Activated T-helper 1 cell treated with anti-CD3 and anti-CD28 coated beads, Interleukin-12 subunit alpha, Interleukin-12 subunit beta, Interleukin-2, Interleukin-4 antibody, amounts not matched to agents 30 ng/mL and 10 ng/mL and 1 ng/mL, durations not matched to agents 14 hours and 24 hours and 36 hours (primary cell): ENCODE data around the gene NFIB. TPM values are rescaled to one million over a fixed set of nuclear protein-coding genes. Genes with fewer than 3 reads are reported as not detected.

ENCODE experiments used
- DNase-seq: peaks from one replicate; pipeline ENCODE4 v3.0.0; 2021; ENCODE audit warnings: low spot score
- H3K27ac Mint-ChIP-seq: one replicate; pipeline ENCODE4 v1.8.0; 2021; ENCODE audit warnings: mild to moderate bottlenecking, mixed read lengths
- H3K27me3 Mint-ChIP-seq: one replicate; pipeline ENCODE4 v1.8.0; 2022; ENCODE audit warnings: mild to moderate bottlenecking, moderate library complexity, mixed read lengths; ENCODE audit not compliant: insufficient read depth
- H3K36me3 Mint-ChIP-seq: one replicate; pipeline ENCODE4 v1.8.0; 2021; ENCODE audit warnings: low read depth, mixed read lengths
- H3K4me1 Mint-ChIP-seq: one replicate; pipeline ENCODE4 v1.8.0; 2021; ENCODE audit warnings: low read depth, mixed read lengths
- H3K4me3 Mint-ChIP-seq: one replicate; pipeline ENCODE4 v1.8.0; 2021; ENCODE audit warnings: mild to moderate bottlenecking, moderate library complexity, mixed read lengths
- H3K9me3 Mint-ChIP-seq: one replicate; pipeline ENCODE4 v1.8.0; 2021; ENCODE audit warnings: mixed read lengths
- intact Hi-C: fragments of 100-400 bp; cut with micrococcal nuclease; formaldehyde crosslinking; loops from one replicate; pipeline ENCODE4 v1.15.1; 2024
- total RNA-seq: library from RNA; stranded (reverse); gene quantifications from 2 replicates; pipeline ENCODE4 v1.2.3, GENCODE V29; 2022

Gene NFIB
- total RNA-seq, 1 donor from 2014 or later = not detected

DNA sequence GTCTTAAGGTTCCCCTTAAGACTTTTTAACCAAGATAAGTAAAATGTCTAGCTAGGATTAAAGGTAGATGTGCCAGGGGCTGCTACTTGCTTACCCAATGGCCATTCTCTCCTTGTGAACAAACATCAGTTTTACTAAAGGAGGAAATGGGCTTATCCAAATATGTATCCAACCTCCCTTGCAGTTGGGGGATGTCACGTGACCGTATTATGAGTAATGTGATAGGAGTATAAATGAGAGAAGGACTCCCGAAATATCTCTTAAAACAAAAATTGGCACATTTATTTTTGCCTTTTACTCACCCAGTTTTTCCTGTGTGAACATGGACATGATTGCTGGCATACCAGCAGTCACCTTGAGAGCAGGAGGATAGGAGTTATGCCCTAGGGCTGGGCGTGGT, 247.9 kb downstream of the NFIB start:
- Mint-ChIP-seq H3K4me3 (no peak overlapping the region), H3K36me3 (no peaks in the 10 kb centered on the region)
- intact Hi-C loops = no loop called here

DNA sequence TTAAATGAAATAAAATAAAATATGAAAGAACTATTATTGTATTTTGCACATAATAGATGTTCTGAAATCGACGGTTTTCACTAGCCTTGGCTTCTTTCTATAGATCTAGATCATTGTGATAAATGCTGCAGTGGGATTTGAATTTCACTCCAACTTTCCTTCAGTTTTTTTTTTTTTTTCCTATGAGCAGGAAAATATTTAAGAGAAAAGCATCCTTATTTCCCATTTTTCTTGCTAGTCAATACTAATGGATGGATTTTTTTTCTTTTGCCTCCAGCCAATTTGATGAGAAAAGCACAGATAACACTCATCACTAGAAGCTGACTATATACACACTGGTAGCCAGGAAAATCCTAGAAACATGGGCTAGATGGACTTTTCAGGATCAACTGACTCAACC, 249.0 kb downstream of the NFIB start:
- no peaks in the 10 kb centered on the region for H3K36me3 Mint-ChIP-seq
- no peaks in the 10 kb centered on the region for H3K27me3 Mint-ChIP-seq
- intact Hi-C loops = no loop called here
- H3K4me1 Mint-ChIP-seq = no peaks in the 10 kb centered on the region
- H3K9me3 Mint-ChIP-seq = peaks cover 4% of the 10 kb centered on the region
- no peak overlapping the region for H3K4me3 Mint-ChIP-seq
- no peak for DNase-seq
- no peak overlapping the region for H3K27ac Mint-ChIP-seq

More for the DNA sequence above, 247.9 kb downstream of the NFIB start:
- Mint-ChIP-seq H3K27ac (no peak overlapping the region), H3K9me3 (peaks cover 4% of the 10 kb centered on the region), H3K4me1 (no peaks in the 10 kb centered on the region), H3K27me3 (no peaks in the 10 kb centered on the region)
- no peak for DNase-seq

DNA sequence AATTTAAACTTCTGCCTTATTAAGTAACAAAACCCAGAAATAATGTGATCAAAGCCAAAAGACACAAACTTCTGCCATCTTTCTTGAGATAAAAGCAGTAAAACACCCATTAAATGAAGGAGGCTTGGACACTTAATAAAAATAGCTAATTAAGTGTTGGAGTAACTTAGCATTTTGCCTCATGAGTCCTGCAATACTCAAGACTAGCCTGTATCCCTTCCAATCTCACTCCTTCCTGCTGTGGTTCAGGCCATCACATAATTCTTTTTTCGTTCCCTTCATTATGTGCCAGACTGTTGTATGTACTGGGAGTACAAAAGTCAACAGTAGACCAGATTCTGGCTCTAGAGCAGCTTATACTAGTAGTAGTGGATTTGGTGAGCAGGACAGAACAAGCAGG, 250.2 kb downstream of the NFIB start:
- Mint-ChIP-seq H3K36me3 (no peaks in the 10 kb centered on the region), H3K9me3 (no peaks in the 10 kb centered on the region), H3K27ac (no peak overlapping the region), H3K27me3 (no peaks in the 10 kb centered on the region), H3K4me3 (no peak overlapping the region), H3K4me1 (no peaks in the 10 kb centered on the region)
- no peak for DNase-seq
- intact Hi-C loops = no loop called here

DNA sequence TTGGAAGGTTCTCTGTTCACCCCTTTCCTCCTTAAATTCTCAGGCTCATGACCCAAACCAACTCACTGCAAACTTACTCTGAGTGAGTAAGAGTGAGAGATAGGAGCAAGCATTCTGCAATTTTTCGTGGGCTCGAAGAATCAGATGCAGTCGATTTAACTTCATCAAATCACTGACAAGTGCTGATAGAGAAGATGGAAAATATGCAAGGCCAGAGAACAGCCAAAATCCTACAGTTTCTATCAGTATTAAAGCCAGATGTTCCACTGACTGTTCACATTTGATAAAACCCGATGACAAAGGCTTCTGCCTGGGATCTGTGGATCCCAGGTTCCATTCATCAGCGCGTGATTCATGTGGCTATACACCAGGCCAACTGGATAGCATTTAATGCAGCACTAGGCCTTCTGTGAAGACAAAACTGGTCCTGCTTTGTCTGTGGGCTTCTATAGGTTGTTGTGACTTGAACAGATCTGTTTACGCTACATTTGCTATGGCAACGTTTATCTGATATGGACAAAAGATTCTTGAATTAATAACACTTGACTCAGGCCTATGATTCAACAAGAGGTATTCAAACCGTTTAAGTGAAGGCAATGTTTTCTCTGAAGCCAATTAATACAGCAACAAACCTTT, 251.2 kb downstream of the NFIB start:
- no peaks in the 10 kb centered on the region for H3K4me1 Mint-ChIP-seq
- no peaks in the 10 kb centered on the region for H3K9me3 Mint-ChIP-seq
- H3K36me3 Mint-ChIP-seq = no peaks in the 10 kb centered on the region
- H3K4me3 Mint-ChIP-seq = no peak overlapping the region
- no peak for DNase-seq
- H3K27ac Mint-ChIP-seq = no peak overlapping the region
- intact Hi-C loops = no loop called here
- H3K27me3 Mint-ChIP-seq = no peaks in the 10 kb centered on the region

DNA sequence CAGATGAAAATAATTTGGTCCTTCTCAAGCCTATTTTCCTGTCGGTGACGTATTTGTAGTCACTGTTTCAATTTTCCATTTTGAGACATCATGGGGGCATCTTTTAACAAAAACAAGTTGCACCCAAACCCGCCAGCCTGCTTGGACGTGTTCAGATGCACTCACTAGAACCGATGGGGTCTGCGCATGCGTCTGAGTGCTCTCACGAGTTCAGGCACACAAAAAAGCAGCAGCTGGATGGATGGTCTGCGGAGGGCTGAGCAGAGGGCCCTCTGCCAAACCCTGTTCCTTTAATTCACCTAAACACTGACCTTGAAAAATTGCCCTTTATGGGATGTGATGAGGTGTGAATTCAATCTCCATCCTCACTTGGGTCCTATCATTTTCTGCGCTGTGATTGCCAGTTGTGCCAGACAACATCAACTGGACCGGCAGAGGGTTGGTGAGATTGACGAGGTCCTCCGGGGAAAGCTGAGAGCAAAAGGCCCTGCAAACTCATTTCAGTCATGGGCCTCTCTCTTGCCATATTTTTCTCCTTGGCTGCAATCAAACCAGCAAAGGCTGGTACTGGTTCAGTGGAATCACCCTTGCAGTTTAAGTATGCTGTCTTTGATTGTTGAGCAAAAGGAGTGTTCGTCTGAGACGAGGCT, 251.9 kb downstream of the NFIB start:
- no peaks in the 10 kb centered on the region for H3K27me3 Mint-ChIP-seq
- no peak overlapping the region for H3K27ac Mint-ChIP-seq
- H3K4me1 Mint-ChIP-seq = no peaks in the 10 kb centered on the region
- DNase-seq = no peak
- intact Hi-C loops = no loop called here
- no peaks in the 10 kb centered on the region for H3K9me3 Mint-ChIP-seq
- H3K4me3 Mint-ChIP-seq = no peak overlapping the region
- H3K36me3 Mint-ChIP-seq = no peaks in the 10 kb centered on the region

DNA sequence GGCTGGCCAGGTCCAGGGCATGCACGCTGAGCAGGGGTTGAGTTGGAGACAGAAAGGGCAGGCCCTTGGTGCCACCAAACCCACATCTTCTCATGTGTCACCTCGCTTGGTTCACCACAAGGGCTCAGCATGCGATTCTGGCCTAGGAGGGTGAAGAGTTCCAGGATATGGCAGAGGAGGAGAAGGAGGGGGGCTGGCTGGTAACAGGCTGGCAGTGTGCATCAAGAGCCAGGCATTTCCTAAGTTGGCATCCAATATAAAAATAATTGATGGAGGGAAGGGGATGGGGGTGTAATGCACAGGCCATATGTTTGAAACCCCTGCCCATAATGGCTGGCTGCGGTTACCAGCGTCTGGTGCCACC, 255.6 kb downstream of the NFIB start:
- Mint-ChIP-seq H3K27me3 (no peaks in the 10 kb centered on the region), H3K9me3 (no peaks in the 10 kb centered on the region), H3K4me3 (no peak overlapping the region), H3K4me1 (no peaks in the 10 kb centered on the region), H3K27ac (no peak overlapping the region), H3K36me3 (no peaks in the 10 kb centered on the region)
- no peak for DNase-seq
- intact Hi-C loops = no loop called here

DNA sequence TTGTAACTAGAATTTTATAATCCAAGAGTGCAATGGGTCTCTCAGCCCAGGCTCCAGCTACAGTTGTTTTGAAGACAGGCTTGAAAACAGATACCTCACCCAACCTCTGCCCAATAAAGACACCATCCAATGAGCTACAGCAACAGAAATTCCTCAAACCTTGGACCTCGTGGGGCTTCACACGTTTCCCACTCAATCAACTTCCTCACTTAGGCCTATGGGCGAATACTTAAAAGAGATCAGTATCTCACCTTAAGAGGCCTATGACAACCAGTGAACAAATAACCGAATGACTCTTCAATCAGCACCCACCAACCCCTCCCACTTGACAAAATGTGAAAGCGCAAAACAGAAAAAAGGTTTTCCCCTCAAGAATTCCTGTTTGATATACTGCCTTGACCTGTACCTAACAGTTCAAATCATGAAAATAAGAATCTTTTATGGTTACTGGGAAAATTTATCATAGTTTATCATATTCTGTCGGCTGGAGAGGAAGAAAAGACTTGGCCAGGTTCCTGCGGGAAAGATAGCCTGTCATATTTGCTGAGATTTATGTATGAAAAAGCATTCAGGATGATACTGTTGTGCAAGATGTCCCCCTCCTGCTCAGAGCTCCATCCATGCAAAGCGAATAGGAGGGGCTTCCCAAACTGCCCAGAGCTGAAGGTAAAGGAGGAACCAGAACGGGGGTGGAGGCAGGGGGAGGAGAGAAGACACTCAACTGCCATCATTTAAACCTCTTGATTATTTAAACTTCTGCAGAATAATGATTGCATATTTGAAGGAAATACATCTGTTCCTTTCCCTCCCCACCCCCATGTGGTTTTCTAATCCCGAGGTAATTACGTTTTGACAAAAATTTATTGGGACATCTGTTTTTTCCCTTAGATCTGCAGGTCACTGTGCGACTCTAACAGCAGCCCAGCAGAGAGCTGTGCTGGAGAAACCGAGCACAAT, 256.3 kb downstream of the NFIB start:
- no peak for DNase-seq
- Mint-ChIP-seq H3K36me3 (no peaks in the 10 kb centered on the region), H3K4me3 (no peak overlapping the region), H3K27ac (no peak overlapping the region), H3K4me1 (no peaks in the 10 kb centered on the region), H3K9me3 (no peaks in the 10 kb centered on the region), H3K27me3 (no peaks in the 10 kb centered on the region)
- intact Hi-C loops = no loop called here

DNA sequence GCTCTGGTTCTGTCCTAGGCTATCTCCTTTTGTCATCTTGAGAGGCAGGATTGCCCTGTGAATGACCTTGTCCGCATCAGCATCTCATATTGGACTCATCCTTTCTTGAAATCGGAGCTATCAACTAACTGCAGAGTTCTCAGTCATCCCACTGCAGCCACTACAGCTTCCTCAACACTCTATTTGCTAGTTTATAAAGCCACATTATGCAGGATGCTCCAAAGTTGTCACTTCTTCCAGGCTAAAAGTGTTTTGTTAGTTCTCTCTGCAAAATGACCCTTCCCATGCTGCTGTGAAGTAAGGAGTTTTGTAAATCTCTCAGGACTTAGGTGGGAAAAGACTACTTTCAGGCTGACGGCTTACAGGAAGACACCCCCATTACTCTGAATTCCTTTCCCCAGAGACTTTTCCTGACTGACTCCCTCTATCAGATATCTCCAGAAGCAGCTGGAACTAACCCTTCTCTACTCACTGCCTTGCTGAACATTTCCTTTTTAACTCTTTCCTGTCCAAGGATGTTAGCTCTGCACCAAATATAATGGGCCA, 257.6 kb downstream of the NFIB start:
- no peaks in the 10 kb centered on the region for H3K27me3 Mint-ChIP-seq
- no peak overlapping the region for H3K27ac Mint-ChIP-seq
- H3K4me1 Mint-ChIP-seq = no peaks in the 10 kb centered on the region
- DNase-seq = no peak
- H3K4me3 Mint-ChIP-seq = no peak overlapping the region
- H3K9me3 Mint-ChIP-seq = no peaks in the 10 kb centered on the region
- H3K36me3 Mint-ChIP-seq = no peaks in the 10 kb centered on the region
- intact Hi-C loops = no loop called here

DNA sequence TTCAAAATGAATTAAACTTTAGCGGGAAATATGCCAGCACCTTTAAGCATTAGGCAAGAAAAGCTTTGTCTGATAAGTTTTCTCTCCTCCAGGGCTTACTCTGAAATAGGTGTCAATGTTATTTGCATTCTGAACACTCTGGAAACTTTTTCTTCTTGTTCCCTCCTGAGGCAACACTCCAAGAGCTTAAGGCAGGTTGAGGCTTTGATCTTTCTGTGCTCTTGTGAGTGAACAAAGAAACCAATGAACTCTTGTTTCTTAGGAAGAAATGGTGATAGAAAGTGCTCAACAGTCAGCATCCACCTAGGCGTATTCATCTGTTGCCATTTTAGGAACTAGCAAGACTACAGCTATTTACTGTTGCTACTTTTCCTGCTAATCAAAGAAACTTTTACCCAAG, 259.8 kb downstream of the NFIB start:
- Mint-ChIP-seq H3K36me3 (no peaks in the 10 kb centered on the region), H3K4me1 (no peaks in the 10 kb centered on the region), H3K4me3 (no peak overlapping the region), H3K27me3 (no peaks in the 10 kb centered on the region), H3K27ac (no peak overlapping the region), H3K9me3 (no peaks in the 10 kb centered on the region)
- no peak for DNase-seq
- intact Hi-C loops = no loop called here

DNA sequence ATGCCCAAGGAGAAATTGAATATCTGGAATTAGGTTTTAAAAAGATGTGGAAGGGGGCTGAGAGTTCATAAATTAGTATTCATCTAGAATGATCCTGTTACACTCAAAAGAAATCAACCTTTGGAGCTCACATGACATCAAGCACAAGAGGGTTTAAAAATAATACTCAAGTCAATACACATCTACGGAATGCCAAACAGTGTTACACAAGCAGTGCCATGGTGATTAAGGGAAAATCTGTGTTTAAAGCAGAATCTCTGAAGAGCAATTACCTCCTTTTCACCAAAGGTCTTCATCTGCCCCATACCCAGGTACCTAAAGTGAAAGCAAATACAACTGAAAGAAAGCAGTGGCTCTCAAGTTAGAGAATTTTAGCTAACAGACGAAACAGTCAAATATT, 261.6 kb downstream of the NFIB start:
- Mint-ChIP-seq H3K27me3 (no peaks in the 10 kb centered on the region), H3K9me3 (no peaks in the 10 kb centered on the region), H3K4me1 (no peaks in the 10 kb centered on the region), H3K36me3 (no peaks in the 10 kb centered on the region), H3K4me3 (no peak overlapping the region), H3K27ac (no peak overlapping the region)
- DNase-seq = no peak
- intact Hi-C loops = no loop called here

DNA sequence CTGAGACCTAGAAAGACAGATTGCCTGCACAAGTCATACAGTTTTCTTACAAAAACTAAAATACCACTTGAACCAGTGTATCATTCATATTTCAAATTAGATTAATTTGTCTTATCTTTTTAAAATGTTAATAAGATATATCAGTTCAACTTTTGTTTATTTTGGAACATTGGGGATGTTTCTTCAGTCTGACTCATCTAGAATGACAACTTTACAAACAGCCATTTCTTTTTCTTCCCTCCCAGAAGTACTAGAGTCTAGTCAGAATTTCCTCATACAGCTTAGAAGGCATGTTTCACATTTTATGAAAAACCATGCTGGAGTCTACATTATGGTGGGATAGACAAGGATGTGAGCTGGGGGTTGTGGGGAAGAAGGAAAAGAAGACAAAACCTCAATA, 262.5 kb downstream of the NFIB start:
- Mint-ChIP-seq H3K36me3 (no peaks in the 10 kb centered on the region), H3K4me1 (no peaks in the 10 kb centered on the region), H3K27me3 (no peaks in the 10 kb centered on the region), H3K4me3 (no peak overlapping the region), H3K27ac (no peak overlapping the region), H3K9me3 (no peaks in the 10 kb centered on the region)
- no peak for DNase-seq
- intact Hi-C loops = no loop called here

DNA sequence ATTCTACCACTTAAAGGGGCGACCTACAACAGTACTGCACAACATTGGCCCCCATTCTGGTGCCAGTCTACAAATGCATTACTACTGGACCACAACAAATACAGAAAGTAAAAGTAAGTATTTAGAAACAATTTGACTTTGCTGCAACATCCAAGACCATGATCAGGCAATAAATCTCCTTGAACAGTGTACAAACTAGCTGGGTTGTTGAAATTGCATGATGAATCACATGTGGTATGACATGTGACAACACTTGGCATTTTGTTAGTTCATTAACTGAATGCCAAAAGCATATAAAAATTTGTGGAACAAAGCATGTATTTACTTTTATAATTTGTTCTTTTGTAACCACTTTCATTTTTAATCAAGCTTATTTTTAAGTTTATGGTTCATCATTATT, 270.5 kb downstream of the NFIB start:
- Mint-ChIP-seq H3K4me3 (no peak overlapping the region), H3K27ac (no peak overlapping the region), H3K9me3 (no peaks in the 10 kb centered on the region), H3K4me1 (no peaks in the 10 kb centered on the region), H3K36me3 (no peaks in the 10 kb centered on the region), H3K27me3 (no peaks in the 10 kb centered on the region)
- intact Hi-C loops = no loop called here
- DNase-seq = no peak

DNA sequence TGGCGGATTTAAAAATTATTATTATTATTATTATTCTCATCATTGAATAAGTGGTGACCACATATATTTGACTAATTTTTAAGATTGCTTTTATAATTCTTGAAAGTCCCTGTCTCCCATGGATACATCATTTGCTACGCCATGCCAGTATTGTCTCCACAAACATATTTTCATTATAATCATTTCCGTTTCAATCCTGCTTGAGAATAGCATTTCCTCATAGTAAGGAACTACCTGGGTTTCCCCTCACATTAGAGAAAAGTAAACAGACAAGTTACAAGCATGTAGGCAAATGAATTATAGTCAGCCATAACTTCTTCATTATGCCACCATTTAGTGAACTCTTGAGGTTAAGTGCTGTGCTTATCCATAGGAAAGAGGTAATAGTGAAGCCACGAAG, 276.6 kb downstream of the NFIB start:
- H3K36me3 Mint-ChIP-seq = no peaks in the 10 kb centered on the region
- no peaks in the 10 kb centered on the region for H3K9me3 Mint-ChIP-seq
- intact Hi-C loops = no loop called here
- H3K27me3 Mint-ChIP-seq = no peaks in the 10 kb centered on the region
- no peaks in the 10 kb centered on the region for H3K4me1 Mint-ChIP-seq
- H3K27ac Mint-ChIP-seq = no peak overlapping the region
- no peak for DNase-seq
- H3K4me3 Mint-ChIP-seq = no peak overlapping the region
